A549 (cell line): ENCODE measurements around the gene DYSF.

Experiments
- CTCF ChIP-seq: fragments of >200 bp; sonication (Bioruptor Twin); formaldehyde crosslinking; IDR thresholded peaks from 3 replicates; pipeline ENCODE4 v1.5.1; 2016
- ESRRA ChIP-seq: fragments of 150-350 bp; IDR thresholded peaks from 2 replicates; pipeline ENCODE4 v1.6.1; 2014; ENCODE audit warnings: mild to moderate bottlenecking, low read length, borderline replicate concordance
- MAX ChIP-seq: IDR thresholded peaks from 2 replicates; pipeline ENCODE4 v1.6.1; 2012
- POLR2A ChIP-seq: IDR thresholded peaks from 2 replicates; pipeline ENCODE4 v1.6.1; 2012; ENCODE audit warnings: mild to moderate bottlenecking, low read length

- TF ChIP-seq CTCF: no peak
- TF ChIP-seq ESRRA: no peak
- TF ChIP-seq POLR2A: no peak
- TF ChIP-seq MAX: no peak
Observed at GRCh38 chr2:71479261-71479660, 25.9 kb downstream of the DYSF start.
